AG09309 (cell line): ENCODE data around the gene NDUFA13.

ENCODE experiments used
- DNase-seq: peaks from one replicate; pipeline ENCODE4 v3.0.0-alpha.2; 2010; ENCODE audit warnings: low read depth
- H3K4me3 ChIP-seq: 2 replicates; pipeline ENCODE4 v1.5.1; 2011; ENCODE audit warnings: mild to moderate bottlenecking, low read depth, low read length, moderate library complexity; ENCODE audit not compliant: control insufficient read depth
- TF ChIP-seq, protein P1 (sequence below): IDR thresholded peaks from 2 replicates; pipeline ENCODE4 v1.5.1; 2011; ENCODE audit warnings: mild to moderate bottlenecking, low read depth, low read length, inconsistent platforms; ENCODE audit not compliant: insufficient read depth, control insufficient read depth; ENCODE audit errors: missing control alignments

Gene NDUFA13

GRCh38 chr19:19562665-19563347, 46.8 kb downstream of the NDUFA13 start:
- H3K4me3 ChIP-seq, result no peak overlapping the region
- no peak for DNase-seq
- TF ChIP-seq, protein P1, sequence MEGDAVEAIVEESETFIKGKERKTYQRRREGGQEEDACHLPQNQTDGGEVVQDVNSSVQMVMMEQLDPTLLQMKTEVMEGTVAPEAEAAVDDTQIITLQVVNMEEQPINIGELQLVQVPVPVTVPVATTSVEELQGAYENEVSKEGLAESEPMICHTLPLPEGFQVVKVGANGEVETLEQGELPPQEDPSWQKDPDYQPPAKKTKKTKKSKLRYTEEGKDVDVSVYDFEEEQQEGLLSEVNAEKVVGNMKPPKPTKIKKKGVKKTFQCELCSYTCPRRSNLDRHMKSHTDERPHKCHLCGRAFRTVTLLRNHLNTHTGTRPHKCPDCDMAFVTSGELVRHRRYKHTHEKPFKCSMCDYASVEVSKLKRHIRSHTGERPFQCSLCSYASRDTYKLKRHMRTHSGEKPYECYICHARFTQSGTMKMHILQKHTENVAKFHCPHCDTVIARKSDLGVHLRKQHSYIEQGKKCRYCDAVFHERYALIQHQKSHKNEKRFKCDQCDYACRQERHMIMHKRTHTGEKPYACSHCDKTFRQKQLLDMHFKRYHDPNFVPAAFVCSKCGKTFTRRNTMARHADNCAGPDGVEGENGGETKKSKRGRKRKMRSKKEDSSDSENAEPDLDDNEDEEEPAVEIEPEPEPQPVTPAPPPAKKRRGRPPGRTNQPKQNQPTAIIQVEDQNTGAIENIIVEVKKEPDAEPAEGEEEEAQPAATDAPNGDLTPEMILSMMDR, result no peak

- no peak overlapping the region for H3K4me3 ChIP-seq
- TF ChIP-seq, protein P1, result no peak
- DNase-seq, result no peak
Measured at GRCh38 chr19:19563348-19563848, 47.4 kb downstream of the NDUFA13 start.

- DNase-seq, result no peak
- no peak overlapping the region for H3K4me3 ChIP-seq
- TF ChIP-seq, protein P1, result no peak
Measured at GRCh38 chr19:19566306-19566705, 50.3 kb downstream of the NDUFA13 start.

- TF ChIP-seq, protein P1, result no peak
- DNase-seq, result no peak
- H3K4me3 ChIP-seq, result no peak overlapping the region
Measured at GRCh38 chr19:19567391-19567790, 51.4 kb downstream of the NDUFA13 start.

DNA sequence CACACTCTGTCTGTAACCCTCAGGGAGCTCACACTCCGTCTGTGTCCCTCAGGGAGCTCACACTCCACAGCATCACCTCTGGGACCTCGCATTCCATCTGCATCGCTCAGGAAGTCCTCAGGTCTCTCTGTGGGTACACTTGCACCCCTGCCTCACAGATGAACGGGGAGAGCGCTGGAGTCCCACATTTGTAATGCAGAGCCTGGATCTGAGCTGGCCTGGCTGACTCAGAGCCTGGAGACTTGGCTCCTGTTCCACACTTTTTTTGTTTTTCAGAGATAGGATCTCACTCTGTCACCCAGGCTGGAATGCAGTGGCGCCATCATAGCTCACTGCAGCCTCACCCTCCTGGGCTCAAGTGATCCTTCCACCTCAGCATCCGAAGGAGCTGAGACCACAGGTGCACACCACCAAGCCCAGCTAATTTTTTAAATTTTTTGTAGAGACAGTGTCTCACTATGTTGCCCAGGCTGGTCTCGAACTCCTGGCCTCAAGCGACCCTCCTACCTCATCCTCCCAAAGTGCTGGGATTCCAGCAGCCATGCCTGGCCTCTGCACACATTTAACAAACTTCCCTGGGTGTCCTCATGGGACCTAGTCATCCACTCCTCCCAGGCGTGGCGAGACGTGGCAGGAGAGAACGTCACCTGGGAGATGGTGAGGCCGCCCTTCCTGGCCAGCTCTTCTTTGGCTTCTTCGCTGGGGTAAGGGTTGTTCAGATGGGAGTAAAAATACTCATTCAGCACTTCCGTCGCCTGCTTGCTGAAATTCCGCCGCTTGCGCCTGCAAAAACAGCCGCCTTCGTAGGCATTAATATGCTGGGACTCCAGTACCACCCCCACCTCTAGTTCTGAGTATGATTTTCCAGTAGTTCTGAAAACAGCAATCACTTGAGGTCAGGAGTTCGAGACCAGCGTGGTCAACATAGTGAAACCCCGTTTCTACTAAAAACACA, 53.1 kb downstream of the NDUFA13 start:
- no peak overlapping the region for H3K4me3 ChIP-seq
- TF ChIP-seq, protein P1, result no peak
- no peak for DNase-seq

GRCh38 chr19:19570571-19570970, 54.5 kb downstream of the NDUFA13 start:
- no peak overlapping the region for H3K4me3 ChIP-seq
- no peak for DNase-seq
- TF ChIP-seq, protein P1, result no peak
